GM12872 (cell line): Measurements from ENCODE around the gene TMEM255A.

ENCODE experiments used
- CTCF ChIP-seq: IDR thresholded peaks from 3 replicates; pipeline ENCODE4 v1.5.1; 2011; ENCODE audit warnings: low read depth, mild to moderate bottlenecking, low read length, moderate library complexity; ENCODE audit not compliant: insufficient read depth

The TMEM255A gene

GRCh38 chrX:120291211-120291610, 20.1 kb downstream of the TMEM255A start:
- TF ChIP-seq CTCF = no peak

GRCh38 chrX:120290107-120290506, 21.2 kb downstream of the TMEM255A start:
- no peak for TF ChIP-seq CTCF

- no peak for TF ChIP-seq CTCF
Observed at GRCh38 chrX:120287513-120288112, 23.6 kb downstream of the TMEM255A start.

GRCh38 chrX:120286733-120287512, 24.3 kb downstream of the TMEM255A start:
- TF ChIP-seq CTCF = no peak

- no peak for TF ChIP-seq CTCF
Observed at GRCh38 chrX:120282697-120283096, 28.6 kb downstream of the TMEM255A start.

- no peak for TF ChIP-seq CTCF
Observed at GRCh38 chrX:120281761-120282160, 29.5 kb downstream of the TMEM255A start.

GRCh38 chrX:120281021-120281624, 30.1 kb downstream of the TMEM255A start:
- no peak for TF ChIP-seq CTCF
